Lower leg skin (tissue), 4 donors: ENCODE data around the gene LAMP1. TPM values are rescaled to one million over a fixed set of nuclear protein-coding genes. Genes with fewer than 3 reads are reported as not detected.

Experiments
- DNase-seq, 2 donors: peaks; one replicate each; pipeline ENCODE4 v3.0.0-alpha.2; 2019; ENCODE audit warnings: low spot score in 2 of 2
- H3K4me3 ChIP-seq: fragments of 200-600 bp; sonication (generic); 2 replicates; pipeline ENCODE4 v1.5.1; 2017; ENCODE audit warnings: mild to moderate bottlenecking, low read depth; ENCODE audit not compliant: poor library complexity, severe bottlenecking
- POLR2A ChIP-seq, 2 donors: fragments of 450-650 bp; IDR thresholded peaks; one replicate each; pipeline ENCODE4 v1.6.1; 2016 to 2017; ENCODE audit warnings: antibody characterized with exemption in 2 of 2, mild to moderate bottlenecking in 1 of 2, moderate library complexity in 1 of 2
- WGBS, 2 donors: methylation state at CpG; one replicate each; pipeline ENCODE4 v1.1.5; 2018; 5-methylcytosine and 5-hydroxymethylcytosine counted together
- intact Hi-C: fragments of 100-400 bp; cut with DNase I; formaldehyde crosslinking; loops from one replicate; pipeline ENCODE4 v1.15.0; 2023; ENCODE audit warnings: low total_unique reads
- total RNA-seq, 4 donors: library from RNA; depleted of rRNA; stranded (reverse); fragments of >200 nt; gene quantifications; one replicate each; pipeline ENCODE4 v1.1.0, GENCODE V29; 2016
- TF ChIP-seq, protein P1 (sequence below), 3 donors: fragments of 450-650 bp; IDR thresholded peaks; one replicate each; pipeline ENCODE4 v1.5.1; 2016; ENCODE audit warnings: antibody characterized with exemption in 3 of 3, mild to moderate bottlenecking in 3 of 3, moderate library complexity in 2 of 3

The LAMP1 gene
- total RNA-seq, 4 donors from 2014 or later: 198 to 240 (median 209) TPM

GRCh38 chr13:113267642-113268405 lies 29.2 kb upstream of the LAMP1 start:
- H3K4me3 ChIP-seq: no peak overlapping the region
- intact Hi-C loops: no loop called here
- no peak for DNase-seq
- 90 to 91% methylated on average over 20 of the region's 20 CpGs for WGBS, 2 donors
- TF ChIP-seq, protein P1, sequence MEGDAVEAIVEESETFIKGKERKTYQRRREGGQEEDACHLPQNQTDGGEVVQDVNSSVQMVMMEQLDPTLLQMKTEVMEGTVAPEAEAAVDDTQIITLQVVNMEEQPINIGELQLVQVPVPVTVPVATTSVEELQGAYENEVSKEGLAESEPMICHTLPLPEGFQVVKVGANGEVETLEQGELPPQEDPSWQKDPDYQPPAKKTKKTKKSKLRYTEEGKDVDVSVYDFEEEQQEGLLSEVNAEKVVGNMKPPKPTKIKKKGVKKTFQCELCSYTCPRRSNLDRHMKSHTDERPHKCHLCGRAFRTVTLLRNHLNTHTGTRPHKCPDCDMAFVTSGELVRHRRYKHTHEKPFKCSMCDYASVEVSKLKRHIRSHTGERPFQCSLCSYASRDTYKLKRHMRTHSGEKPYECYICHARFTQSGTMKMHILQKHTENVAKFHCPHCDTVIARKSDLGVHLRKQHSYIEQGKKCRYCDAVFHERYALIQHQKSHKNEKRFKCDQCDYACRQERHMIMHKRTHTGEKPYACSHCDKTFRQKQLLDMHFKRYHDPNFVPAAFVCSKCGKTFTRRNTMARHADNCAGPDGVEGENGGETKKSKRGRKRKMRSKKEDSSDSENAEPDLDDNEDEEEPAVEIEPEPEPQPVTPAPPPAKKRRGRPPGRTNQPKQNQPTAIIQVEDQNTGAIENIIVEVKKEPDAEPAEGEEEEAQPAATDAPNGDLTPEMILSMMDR (IDR thresholded peaks at IDR 0.05): no peak
- TF ChIP-seq POLR2A (IDR thresholded peaks at IDR 0.05): no peak

DNA sequence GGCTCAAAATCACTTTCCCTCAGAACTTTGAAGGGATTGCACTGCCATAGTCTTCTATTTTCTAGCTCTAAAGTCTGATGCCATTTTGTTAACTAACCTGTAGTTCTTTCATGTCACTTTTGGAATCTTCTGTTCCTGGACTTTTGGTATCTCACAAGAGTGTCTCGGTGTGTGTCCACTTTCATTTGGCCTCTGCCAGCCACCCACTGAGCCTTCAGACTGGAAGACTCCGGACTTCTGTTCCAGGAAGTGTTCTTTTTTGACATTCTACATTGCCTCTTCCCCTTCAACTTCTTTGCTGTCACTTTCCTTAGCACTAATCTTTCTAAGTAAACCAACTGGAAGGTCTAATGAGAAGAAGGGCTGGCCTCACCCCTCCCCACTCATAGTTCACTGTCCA lies 25.0 kb upstream of the LAMP1 start:
- intact Hi-C loops: loop anchor here (10.0 kb wide), 1 partner anchor 123 kb away; no protein-coding TSS in a partner anchor
- 85 to 87% methylated on average over 2 of the region's 2 CpGs for WGBS, 2 donors
- no peak overlapping the region for H3K4me3 ChIP-seq
- DNase-seq: no peak
- TF ChIP-seq, protein P1 (IDR thresholded peaks at IDR 0.05): no peak
- no peak for TF ChIP-seq POLR2A (IDR thresholded peaks at IDR 0.05)

DNA sequence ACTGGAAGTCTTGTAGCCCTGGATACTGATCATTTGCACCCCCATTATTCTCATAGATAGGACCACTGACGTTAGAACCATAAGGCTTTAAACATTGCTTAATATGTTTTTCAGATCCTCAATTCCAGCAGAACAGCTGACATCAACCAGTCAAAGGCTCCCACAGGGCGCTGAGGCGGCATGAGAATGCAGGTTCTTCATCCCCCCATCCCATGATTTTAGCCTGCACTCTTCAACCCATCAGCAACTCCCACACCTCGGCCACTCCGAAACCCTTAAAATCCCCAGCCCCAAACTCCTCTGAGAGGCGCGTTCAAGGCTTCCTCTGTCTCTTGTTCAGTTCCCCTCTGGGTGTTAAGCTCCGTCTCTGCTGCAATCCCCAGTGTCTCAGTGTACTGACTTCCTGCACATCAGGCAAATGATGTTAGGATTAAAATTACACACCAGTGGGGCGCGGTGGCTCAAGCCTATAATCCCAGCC lies 24.3 kb upstream of the LAMP1 start:
- TF ChIP-seq POLR2A (IDR thresholded peaks at IDR 0.05): no peak
- TF ChIP-seq, protein P1 (IDR thresholded peaks at IDR 0.05): no peak
- intact Hi-C loops: loop anchor here (10.0 kb wide), 1 partner anchor 122 kb away; no protein-coding TSS in a partner anchor
- H3K4me3 ChIP-seq: no peak overlapping the region
- WGBS, 2 donors: 82 to 84% methylated on average over 10 of the region's 10 CpGs
- DNase-seq: no peak

GRCh38 chr13:113273321-113273720 lies 23.7 kb upstream of the LAMP1 start:
- TF ChIP-seq POLR2A (IDR thresholded peaks at IDR 0.05): no peak
- TF ChIP-seq, protein P1 (IDR thresholded peaks at IDR 0.05): no peak
- WGBS, 2 donors: 81 to 83% methylated on average over 6 of the region's 6 CpGs
- H3K4me3 ChIP-seq: no peak overlapping the region
- no peak for DNase-seq
- intact Hi-C loops: loop anchor here (10.0 kb wide), 1 partner anchor 121 kb away; no protein-coding TSS in a partner anchor

DNA sequence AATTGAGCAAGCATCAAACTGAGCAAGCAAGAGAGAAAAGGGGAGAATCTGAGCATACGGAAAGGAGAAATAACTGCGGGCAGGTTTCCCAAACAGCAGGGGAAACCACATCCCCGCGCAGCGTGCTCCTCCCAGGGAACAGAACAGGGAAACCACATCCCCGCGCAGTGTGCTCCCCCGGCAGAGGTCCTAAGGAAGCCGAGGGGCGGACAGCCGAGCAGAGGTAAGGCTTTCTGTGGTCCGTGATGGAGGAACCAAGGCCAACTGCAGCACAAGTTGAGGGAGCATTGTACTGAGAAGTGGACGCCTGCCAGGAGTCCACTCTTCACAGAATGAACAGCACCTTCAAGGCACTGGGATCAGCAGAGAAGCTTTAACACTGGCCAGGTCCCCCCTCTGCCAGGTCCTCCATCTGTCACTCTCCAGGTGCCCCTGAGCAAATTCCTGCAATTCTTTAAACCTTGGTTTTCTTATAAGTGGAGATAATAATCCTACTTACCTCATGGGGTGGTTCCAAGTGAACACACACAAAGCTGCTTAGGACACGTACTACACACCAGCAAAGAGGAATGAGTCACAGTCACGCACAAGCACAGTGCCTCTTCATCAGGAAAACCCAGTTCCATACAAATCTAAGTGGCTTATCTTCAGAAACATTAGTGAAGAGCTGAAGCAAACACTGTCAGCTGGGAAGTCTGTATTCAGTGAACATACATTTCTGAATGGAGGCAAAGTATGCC lies 23.0 kb upstream of the LAMP1 start:
- 70 to 71% methylated on average over 15 of the region's 15 CpGs for WGBS, 2 donors
- no peak for DNase-seq
- intact Hi-C loops: loop anchor here (10.0 kb wide), 1 partner anchor 121 kb away; no protein-coding TSS in a partner anchor
- TF ChIP-seq, protein P1 (IDR thresholded peaks at IDR 0.05): no peak
- TF ChIP-seq POLR2A (IDR thresholded peaks at IDR 0.05): no peak
- H3K4me3 ChIP-seq: no peak overlapping the region
